ENCODE data around the gene HPS4. TPM values are rescaled to one million over a fixed set of nuclear protein-coding genes. Genes with fewer than 3 reads are reported as not detected.

Gene HPS4
- total RNA-seq, 1 donor from 2014 or later, result 95.5 TPM

- peak overlapping the region; percentile 78 for H3K9ac ChIP-seq
- H4K20me1 ChIP-seq (ENCODE audit: low read depth), result no peaks in the 10 kb centered on the region
- peaks cover 11% of the 10 kb centered on the region for H3K27me3 Mint-ChIP-seq (ENCODE audit: insufficient read depth, low read depth)
- H3K4me3 ChIP-seq, result peak overlapping the region; percentile 90
- H3K27me3 ChIP-seq, result no peaks in the 10 kb centered on the region
- H3K27ac ChIP-seq, result no peak overlapping the region
- H3K9me3 ChIP-seq (ENCODE audit: low read depth), result no peaks in the 10 kb centered on the region
- no peak for DNase-seq (ENCODE audit: low spot score)
- H3K4me1 ChIP-seq, result peaks cover 15% of the 10 kb centered on the region
- no peaks in the 10 kb centered on the region for H3K9me3 Mint-ChIP-seq
- H3K27ac Mint-ChIP-seq, result no peak overlapping the region
- TF ChIP-seq CTCF (IDR thresholded peaks at IDR 0.05) (no peak), EZH2 (IDR thresholded peaks at IDR 0.05) (no peak), EZH2phosphoT487 (IDR thresholded peaks at IDR 0.05) (no peak)
- peaks cover 10% of the 10 kb centered on the region for H3F3A ChIP-seq (ENCODE audit: low read depth)
- no peaks in the 10 kb centered on the region for H3K36me3 ChIP-seq
- peak overlapping the region; percentile 100 for H3K4me3 Mint-ChIP-seq
- peaks cover 33% of the 10 kb centered on the region for H3K79me2 ChIP-seq (ENCODE audit: low read depth)
- peaks cover 9% of the 10 kb centered on the region for H3K36me3 Mint-ChIP-seq
- H3K4me1 Mint-ChIP-seq, result peaks cover 35% of the 10 kb centered on the region
- no peak overlapping the region for H2AFZ ChIP-seq (replicated peaks)
- peak overlapping the region; percentile 100 for H3K4me2 ChIP-seq
Observed at GRCh38 chr22:26513838-26514237, 30.3 kb upstream of the HPS4 start.

- TF ChIP-seq EZH2phosphoT487 (IDR thresholded peaks at IDR 0.05), result no peak
- peak; percentile 31 for TF ChIP-seq CTCF (IDR thresholded peaks at IDR 0.05)
- H3K9ac ChIP-seq, result peak within 1 kb of the TSS; percentile 78
- H3K36me3 Mint-ChIP-seq, result peaks cover 9% of the 10 kb centered on the region
- H3K79me2 ChIP-seq (ENCODE audit: low read depth), result peaks cover 33% of the 10 kb centered on the region
- H3K27ac Mint-ChIP-seq, result peak within 1 kb of the TSS; percentile 90
- H3K36me3 ChIP-seq, result no peaks in the 10 kb centered on the region
- no peaks in the 10 kb centered on the region for H3K9me3 ChIP-seq (ENCODE audit: low read depth)
- peak within 1 kb of the TSS; percentile 100 for H3K4me3 Mint-ChIP-seq
- peak; percentile 97 for DNase-seq (ENCODE audit: low spot score)
- peaks cover 15% of the 10 kb centered on the region for H3K4me1 ChIP-seq
- H3K27me3 ChIP-seq, result no peaks in the 10 kb centered on the region
- peak within 1 kb of the TSS; percentile 52 for H3K27ac ChIP-seq
- H3K4me1 Mint-ChIP-seq, result peaks cover 35% of the 10 kb centered on the region
- peak within 1 kb of the TSS; percentile 90 for H2AFZ ChIP-seq (replicated peaks)
- no peaks in the 10 kb centered on the region for H4K20me1 ChIP-seq (ENCODE audit: low read depth)
- peaks cover 10% of the 10 kb centered on the region for H3F3A ChIP-seq (ENCODE audit: low read depth)
- H3K9me3 Mint-ChIP-seq, result no peaks in the 10 kb centered on the region
- H3K27me3 Mint-ChIP-seq (ENCODE audit: insufficient read depth, low read depth), result peaks cover 13% of the 10 kb centered on the region
- peak within 1 kb of the TSS; percentile 90 for H3K4me3 ChIP-seq
- peak within 1 kb of the TSS; percentile 100 for H3K4me2 ChIP-seq
Observed at GRCh38 chr22:26512149-26512793, 28.7 kb upstream of the HPS4 start, which contains the start of gene TFIP11. Gene TFIP11 (minus strand): TSS chr22:26512473. CDS start chr22:26510272, 2,201 bp downstream.

GRCh38 chr22:26508148-26508547, 24.6 kb upstream of the HPS4 start:
- H3K27ac ChIP-seq, result no peak overlapping the region
- TF ChIP-seq EZH2 (IDR thresholded peaks at IDR 0.05), result no peak
- no peak for TF ChIP-seq EZH2phosphoT487 (IDR thresholded peaks at IDR 0.05)
- TF ChIP-seq CTCF (IDR thresholded peaks at IDR 0.05), result no peak
- H3K27me3 ChIP-seq, result no peaks in the 10 kb centered on the region
- H3K27me3 Mint-ChIP-seq (ENCODE audit: insufficient read depth, low read depth), result peaks cover 13% of the 10 kb centered on the region
- H3K79me2 ChIP-seq (ENCODE audit: low read depth), result peaks cover 25% of the 10 kb centered on the region
- DNase-seq (ENCODE audit: low spot score), result no peak
- H3K36me3 ChIP-seq, result no peaks in the 10 kb centered on the region
- peaks cover 30% of the 10 kb centered on the region for H3K36me3 Mint-ChIP-seq
- H3K4me3 Mint-ChIP-seq, result no peak overlapping the region
- no peaks in the 10 kb centered on the region for H4K20me1 ChIP-seq (ENCODE audit: low read depth)
- no peak overlapping the region for H3K27ac Mint-ChIP-seq
- H3K9me3 Mint-ChIP-seq, result no peaks in the 10 kb centered on the region
- no peak overlapping the region for H3K9ac ChIP-seq
- H3F3A ChIP-seq (ENCODE audit: low read depth), result peaks cover 18% of the 10 kb centered on the region
- H3K9me3 ChIP-seq (ENCODE audit: low read depth), result no peaks in the 10 kb centered on the region
- peaks cover 8% of the 10 kb centered on the region for H3K4me1 ChIP-seq
- no peak overlapping the region for H2AFZ ChIP-seq (replicated peaks)
- peaks cover 31% of the 10 kb centered on the region for H3K4me1 Mint-ChIP-seq
- H3K4me2 ChIP-seq, result no peak overlapping the region
- no peak overlapping the region for H3K4me3 ChIP-seq
